Measurements from ENCODE around the gene LPP. TPM values are rescaled to one million over a fixed set of nuclear protein-coding genes. Genes with fewer than 3 reads are reported as not detected.

The LPP gene
- total RNA-seq, 3 donors from 2014 or later (not counting 1 experiment from before 2014, with no cell fraction given): 137 to 163 (median 149) TPM

GRCh38 chr3:188915127-188915526 lies 761.2 kb downstream of the LPP start:
- WGBS (ENCODE audit: insufficient coverage): 45% methylated on average over 1 of the region's 1 CpG
- H3K27me3 Mint-ChIP-seq (ENCODE audit: low read depth in 2 of 2): no peaks in the 10 kb centered on the region
- H3K9me3 Mint-ChIP-seq: no peaks in the 10 kb centered on the region
- no peaks in the 10 kb centered on the region for H3K36me3 ChIP-seq (ENCODE audit: control insufficient read depth, insufficient read depth, low read length)
- no peak overlapping the region for H3K4me3 Mint-ChIP-seq
- H3K4me3 ChIP-seq (ENCODE audit: low read length): no peak overlapping the region
- H3K9me3 ChIP-seq (ENCODE audit: control insufficient read depth, insufficient read depth, low read length): no peaks in the 10 kb centered on the region
- H3K4me1 Mint-ChIP-seq: peaks cover 42% of the 10 kb centered on the region in 2 donors
- no peaks in the 10 kb centered on the region for H3K36me3 Mint-ChIP-seq
- no peak overlapping the region for H3K27ac ChIP-seq (ENCODE audit: low read length)
- ATAC-seq (peak in 2 of 3 donors; percentile 36 to 39), DNase-seq (no peak)
- intact Hi-C loops (cut with micrococcal nuclease): no loop called here
- no peaks in the 10 kb centered on the region for H3K27me3 ChIP-seq (ENCODE audit: control insufficient read depth, insufficient read depth, low read length)
- peaks cover 15% of the 10 kb centered on the region for H3K4me1 ChIP-seq (ENCODE audit: control insufficient read depth, insufficient read depth, low read length)
- TF ChIP-seq CTCF (IDR thresholded peaks at IDR 0.05): no peak
- H3K27ac Mint-ChIP-seq: peak overlapping the region; percentile 17 to 65

GRCh38 chr3:188916934-188917401 lies 763.0 kb downstream of the LPP start:
- Histone ChIP-seq H3K4me3 (ENCODE audit: low read length) (no peak overlapping the region), H3K27ac (ENCODE audit: low read length) (peak overlapping the region; percentile 15), H3K9me3 (ENCODE audit: control insufficient read depth, insufficient read depth, low read length) (no peaks in the 10 kb centered on the region), H3K27me3 (ENCODE audit: control insufficient read depth, insufficient read depth, low read length) (no peaks in the 10 kb centered on the region), H3K4me1 (ENCODE audit: control insufficient read depth, insufficient read depth, low read length) (peaks cover 15% of the 10 kb centered on the region), H3K36me3 (ENCODE audit: control insufficient read depth, insufficient read depth, low read length) (no peaks in the 10 kb centered on the region)
- H3K4me1 Mint-ChIP-seq: peaks cover 42% of the 10 kb centered on the region in 2 donors
- peak in 1 of 2 donors; percentile 53 for DNase-seq
- peak overlapping the region; percentile 68 for H3K4me3 Mint-ChIP-seq
- peak overlapping the region; percentile 36 to 65 for H3K27ac Mint-ChIP-seq
- intact Hi-C loops (cut with micrococcal nuclease): no loop called here
- no peaks in the 10 kb centered on the region for H3K36me3 Mint-ChIP-seq
- no peaks in the 10 kb centered on the region for H3K27me3 Mint-ChIP-seq (ENCODE audit: low read depth in 2 of 2)
- ATAC-seq: peak; percentile 69 to 90 (median 83)
- H3K9me3 Mint-ChIP-seq: no peaks in the 10 kb centered on the region
- no peak for TF ChIP-seq CTCF (IDR thresholded peaks at IDR 0.05)

- H3K4me1 ChIP-seq (ENCODE audit: control insufficient read depth, insufficient read depth, low read length): peaks cover 15% of the 10 kb centered on the region
- no peaks in the 10 kb centered on the region for H3K36me3 ChIP-seq (ENCODE audit: control insufficient read depth, insufficient read depth, low read length)
- no peaks in the 10 kb centered on the region for H3K9me3 ChIP-seq (ENCODE audit: control insufficient read depth, insufficient read depth, low read length)
- DNase-seq (no peak), ATAC-seq (no peak)
- WGBS (ENCODE audit: insufficient coverage): 100% methylated on average over 1 of the region's 2 CpGs
- Mint-ChIP-seq H3K4me3 (peak overlapping the region; percentile 66), H3K9me3 (no peaks in the 10 kb centered on the region), H3K27ac (peak overlapping the region; percentile 36 to 65), H3K27me3 (ENCODE audit: low read depth in 2 of 2) (no peaks in the 10 kb centered on the region), H3K4me1 (peaks cover 42% of the 10 kb centered on the region in 2 donors), H3K36me3 (no peaks in the 10 kb centered on the region)
- H3K4me3 ChIP-seq (ENCODE audit: low read length): no peak overlapping the region
- no peak overlapping the region for H3K27ac ChIP-seq (ENCODE audit: low read length)
- intact Hi-C loops (cut with micrococcal nuclease): no loop called here
- no peak for TF ChIP-seq CTCF (IDR thresholded peaks at IDR 0.05)
- H3K27me3 ChIP-seq (ENCODE audit: control insufficient read depth, insufficient read depth, low read length): no peaks in the 10 kb centered on the region
These were observed 764.1 kb downstream of the LPP start for GRCh38 chr3:188918093-188918492.

- Mint-ChIP-seq H3K27me3 (ENCODE audit: low read depth in 2 of 2) (no peaks in the 10 kb centered on the region), H3K4me3 (no peak overlapping the region), H3K36me3 (no peaks in the 10 kb centered on the region), H3K4me1 (no peaks in the 10 kb centered on the region), H3K27ac (no peak overlapping the region), H3K9me3 (no peaks in the 10 kb centered on the region)
- no peak for DNase-seq
- no peak overlapping the region for H3K27ac ChIP-seq (ENCODE audit: low read length)
- no peak for ATAC-seq
- no peaks in the 10 kb centered on the region for H3K4me1 ChIP-seq (ENCODE audit: control insufficient read depth, insufficient read depth, low read length)
- intact Hi-C loops (cut with micrococcal nuclease): no loop called here
- no peak overlapping the region for H3K4me3 ChIP-seq (ENCODE audit: low read length)
- H3K36me3 ChIP-seq (ENCODE audit: control insufficient read depth, insufficient read depth, low read length): no peaks in the 10 kb centered on the region
- WGBS (ENCODE audit: insufficient coverage): 92% methylated on average over 2 of the region's 2 CpGs
- no peaks in the 10 kb centered on the region for H3K27me3 ChIP-seq (ENCODE audit: control insufficient read depth, insufficient read depth, low read length)
- TF ChIP-seq CTCF (IDR thresholded peaks at IDR 0.05): no peak
- no peaks in the 10 kb centered on the region for H3K9me3 ChIP-seq (ENCODE audit: control insufficient read depth, insufficient read depth, low read length)
These were observed 769.7 kb downstream of the LPP start for GRCh38 chr3:188923671-188924070.
